Epidermal melanocyte (primary cell): ENCODE data around the gene FBLN5.

Experiments used
- DNase-seq: peaks from one replicate; pipeline ENCODE4 v3.0.0; 2011; ENCODE audit warnings: low spot score; ENCODE audit not compliant: insufficient read length

The FBLN5 gene

DNA sequence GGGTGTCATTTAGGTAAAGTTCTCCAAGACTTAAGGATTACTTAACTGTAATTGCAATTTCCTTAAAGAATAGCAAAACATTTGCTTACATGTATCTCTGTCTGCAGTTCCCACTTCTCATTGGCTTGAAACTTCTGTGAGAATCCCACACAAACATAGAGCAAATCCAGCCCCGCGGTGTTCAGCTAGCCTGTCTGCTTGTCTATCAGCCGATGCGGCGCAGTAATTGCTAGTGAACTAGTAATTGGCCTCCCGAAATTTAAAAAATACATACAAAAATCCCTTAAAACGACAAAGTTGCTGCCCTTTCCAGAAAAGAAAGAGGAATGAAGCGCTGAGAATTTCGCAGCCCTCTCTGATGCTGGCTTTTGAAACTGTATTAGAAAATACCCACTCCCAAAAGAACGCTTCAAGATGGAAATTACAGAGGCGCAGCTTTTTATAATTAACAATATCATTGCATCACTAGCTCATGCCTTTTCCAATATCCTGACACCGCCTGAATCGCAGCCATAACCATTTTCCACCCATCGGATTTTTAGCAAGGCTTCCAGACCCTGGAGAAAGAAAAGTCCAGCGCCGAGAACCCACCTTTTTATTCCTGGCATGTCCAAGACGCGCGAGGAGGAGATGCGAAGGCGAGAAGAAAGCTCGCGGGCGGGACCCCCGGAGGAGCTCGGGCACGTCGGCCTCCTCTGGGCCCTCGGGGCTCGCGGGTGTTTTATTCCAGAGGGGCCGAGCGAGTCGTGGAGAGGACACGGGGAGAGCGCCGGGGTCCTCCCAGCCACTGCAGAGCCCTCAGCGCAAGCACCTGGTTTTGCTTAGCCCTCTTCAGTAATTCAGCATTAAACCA, 646 bp downstream of the FBLN5 start:
- no peak for DNase-seq

DNA sequence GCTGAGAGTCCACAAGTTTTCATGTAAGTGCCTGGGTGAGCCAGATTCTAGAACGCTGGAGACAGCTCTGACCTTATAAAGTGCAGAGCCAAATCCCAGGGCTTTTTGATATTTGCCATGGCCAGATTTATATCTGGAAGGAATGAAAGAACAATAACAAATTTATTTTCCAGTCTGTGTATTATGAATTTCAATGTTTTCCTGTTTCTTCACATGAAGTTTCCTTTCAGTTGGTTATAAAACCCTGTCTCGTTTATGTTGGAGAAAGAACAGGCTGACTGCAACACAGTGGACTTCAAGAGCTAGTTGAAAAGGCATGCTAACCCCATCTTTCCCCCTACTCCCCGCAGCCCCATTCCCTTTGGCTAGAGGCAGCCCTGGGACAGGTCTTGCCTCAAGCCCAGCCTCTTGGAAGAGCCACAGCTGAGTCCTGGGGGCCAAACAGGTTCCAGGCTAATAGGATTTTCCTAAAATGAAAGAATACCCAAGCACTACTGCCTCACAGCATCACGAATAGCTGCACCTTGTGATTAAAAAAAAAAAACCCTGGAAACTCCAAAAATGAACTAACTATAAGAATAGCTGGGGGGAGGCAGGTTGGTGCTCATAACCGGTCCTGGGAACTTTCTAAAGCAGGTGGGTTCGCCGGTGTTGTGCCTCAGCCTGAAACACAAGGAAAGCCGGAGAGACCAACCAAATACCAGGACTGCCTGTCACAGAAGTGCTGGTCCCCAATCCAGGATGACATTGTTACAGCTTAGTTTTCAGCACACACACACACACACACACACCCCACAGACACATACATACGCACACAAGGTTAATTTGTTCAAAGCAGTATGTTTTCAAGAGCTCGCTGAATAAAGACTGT, 1.5 kb downstream of the FBLN5 start:
- no peak for DNase-seq

DNA sequence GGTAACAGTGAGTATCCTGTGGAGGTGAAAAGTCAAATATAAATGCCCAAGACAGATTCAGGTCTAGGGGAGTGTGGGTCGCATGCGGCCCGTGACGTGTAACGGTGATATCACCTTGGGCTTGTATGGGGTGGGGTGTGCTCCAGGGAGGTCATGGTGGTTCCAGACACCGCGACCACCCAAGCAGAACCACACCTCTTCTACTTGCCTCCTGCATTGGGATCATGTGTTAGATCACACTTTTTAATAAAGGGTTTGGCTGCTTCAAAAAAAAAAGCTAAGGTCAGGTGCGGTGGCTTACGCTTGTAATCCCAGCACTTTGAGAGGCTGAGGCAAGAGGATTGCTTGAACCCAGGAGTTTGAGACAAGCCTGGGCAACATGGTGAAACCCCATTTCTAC, 4.5 kb downstream of the FBLN5 start:
- DNase-seq, result no peak

DNA sequence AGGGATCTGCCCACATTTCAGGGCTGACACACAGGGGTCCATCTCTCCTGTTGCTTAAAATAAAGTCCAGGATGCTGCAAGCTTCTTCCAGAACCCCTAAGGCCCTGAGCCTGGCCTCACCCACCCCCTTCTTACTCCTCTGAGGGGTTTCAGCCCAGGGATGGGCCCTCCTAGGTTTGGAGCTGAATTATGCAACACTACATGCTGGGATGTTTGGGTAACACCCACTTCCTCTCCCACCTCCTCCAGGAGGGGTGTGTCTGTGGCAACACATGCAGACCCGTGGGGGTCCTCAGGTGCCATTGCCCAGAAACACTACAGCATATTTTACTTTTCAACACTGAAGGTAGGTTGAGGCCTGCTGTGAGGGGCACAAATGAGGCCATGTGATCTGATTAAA, 5.4 kb downstream of the FBLN5 start:
- no peak for DNase-seq

DNA sequence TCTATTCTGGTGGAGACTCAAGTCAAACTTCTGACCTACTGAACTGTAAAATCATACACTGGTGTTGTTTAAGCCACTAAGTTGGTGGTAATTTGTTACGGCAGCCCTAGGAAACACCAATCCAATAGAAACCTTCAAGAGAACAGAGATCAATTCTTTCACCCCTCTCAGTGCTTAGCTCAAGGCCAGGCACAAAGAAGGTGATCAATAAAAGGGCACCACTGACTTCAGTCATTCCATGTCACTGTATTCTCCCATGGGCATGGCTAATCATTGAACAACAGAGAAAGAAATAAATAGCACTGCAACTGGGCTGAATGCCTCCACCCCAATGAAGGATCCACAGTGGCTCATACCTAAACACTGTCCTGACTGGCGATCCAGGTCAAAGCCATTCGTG, 7.3 kb downstream of the FBLN5 start:
- DNase-seq, result no peak

DNA sequence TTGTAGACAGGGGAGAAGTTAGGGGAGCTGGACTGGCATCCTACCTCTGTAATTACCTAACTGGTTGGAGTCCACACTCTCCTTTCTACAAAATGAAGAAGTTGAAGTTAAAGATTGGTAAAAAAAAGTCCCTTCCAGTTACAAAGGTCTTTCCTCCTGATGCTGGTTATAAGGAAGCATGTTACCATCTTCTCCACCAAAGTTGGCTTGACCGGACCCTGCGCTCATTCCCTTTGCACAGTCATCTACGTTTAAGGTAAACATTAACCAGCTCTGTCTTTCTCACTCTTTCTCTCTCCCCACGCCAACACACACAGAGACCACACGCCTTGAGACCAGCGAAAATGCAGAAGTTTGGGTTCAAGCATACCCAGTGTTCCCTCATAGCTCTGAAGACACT, 11.9 kb downstream of the FBLN5 start:
- no peak for DNase-seq

DNA sequence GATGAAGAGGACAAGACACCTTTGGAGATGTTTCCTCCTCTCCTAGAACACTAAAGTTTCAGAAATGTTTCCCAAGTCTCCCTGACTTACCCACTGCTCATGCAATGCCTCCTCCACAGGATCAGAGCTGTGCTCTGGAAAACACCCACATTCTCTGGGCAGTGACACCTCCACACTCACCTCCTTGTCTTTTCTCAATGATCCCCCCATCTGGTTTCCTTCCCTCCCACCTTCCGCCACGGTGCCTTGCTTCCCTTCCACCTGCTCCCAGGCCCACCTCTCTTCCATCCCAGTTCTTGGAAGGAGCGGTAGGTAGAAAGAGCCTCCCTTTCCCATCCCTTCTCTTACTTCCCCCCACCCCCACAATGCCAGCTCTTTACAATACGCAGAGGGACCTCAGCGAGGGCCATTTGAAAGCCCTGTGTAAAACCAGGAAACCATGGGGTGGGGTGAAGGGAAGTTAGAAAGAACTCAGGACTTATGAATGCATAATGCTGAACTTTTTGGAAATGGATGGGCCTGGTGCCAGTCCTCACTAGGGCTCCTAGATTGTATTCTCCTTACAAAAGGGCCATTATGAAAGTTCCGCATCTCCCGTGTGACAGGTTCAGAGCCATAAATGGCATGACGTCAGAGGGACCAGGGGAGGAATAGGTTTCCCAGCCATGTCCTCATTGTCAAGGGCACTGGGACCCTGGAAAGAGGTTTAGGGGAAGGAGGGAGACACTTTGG, 12.8 kb downstream of the FBLN5 start:
- no peak for DNase-seq

DNA sequence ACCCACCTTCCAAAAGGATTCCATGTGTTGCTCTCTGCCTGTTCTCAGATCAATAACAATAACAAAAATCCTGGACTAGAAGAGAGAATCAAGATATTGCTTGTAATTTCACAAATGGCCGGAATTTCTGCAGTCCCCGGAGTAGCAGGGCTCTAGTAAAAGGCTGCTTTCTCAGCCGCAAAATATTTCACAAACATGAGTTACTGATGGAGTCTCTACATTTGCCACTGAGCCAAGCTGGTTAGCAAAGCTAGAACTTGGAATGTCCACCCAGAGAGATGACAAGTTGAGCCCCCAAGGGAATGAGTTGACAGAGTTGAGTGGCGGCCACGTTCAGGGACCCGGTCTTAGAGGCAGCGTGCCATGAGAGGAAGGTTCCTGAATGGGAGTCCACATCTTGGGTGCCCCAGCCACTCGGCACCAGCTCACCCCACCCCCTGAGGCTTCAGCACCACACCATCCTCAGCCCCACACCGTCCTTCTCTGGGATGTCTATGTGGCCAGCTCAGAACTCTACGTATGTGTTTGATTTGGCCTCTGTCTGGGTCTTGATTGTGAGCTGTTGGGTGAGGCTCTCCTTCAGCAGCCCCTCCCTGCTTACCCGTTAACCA, 15.9 kb downstream of the FBLN5 start:
- no peak for DNase-seq

DNA sequence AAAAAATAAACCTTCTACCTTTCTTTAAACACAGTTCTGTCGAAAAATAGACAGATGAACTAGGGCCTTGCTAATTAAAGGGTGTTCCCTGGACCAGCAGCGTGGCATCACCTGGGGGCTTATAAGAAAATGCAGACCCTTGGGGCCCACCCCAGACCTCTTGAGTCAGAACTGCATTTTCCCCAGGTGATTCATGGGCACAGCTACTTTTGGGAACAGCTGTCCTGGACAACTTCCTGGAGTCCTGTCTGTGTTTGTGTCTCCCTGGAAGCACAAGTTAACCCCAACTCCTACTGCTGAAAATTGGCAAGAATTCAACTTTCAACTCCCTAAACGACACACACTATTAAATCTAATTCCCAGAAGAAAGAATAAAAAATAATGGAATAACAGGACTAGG, 17.8 kb downstream of the FBLN5 start:
- no peak for DNase-seq

DNA sequence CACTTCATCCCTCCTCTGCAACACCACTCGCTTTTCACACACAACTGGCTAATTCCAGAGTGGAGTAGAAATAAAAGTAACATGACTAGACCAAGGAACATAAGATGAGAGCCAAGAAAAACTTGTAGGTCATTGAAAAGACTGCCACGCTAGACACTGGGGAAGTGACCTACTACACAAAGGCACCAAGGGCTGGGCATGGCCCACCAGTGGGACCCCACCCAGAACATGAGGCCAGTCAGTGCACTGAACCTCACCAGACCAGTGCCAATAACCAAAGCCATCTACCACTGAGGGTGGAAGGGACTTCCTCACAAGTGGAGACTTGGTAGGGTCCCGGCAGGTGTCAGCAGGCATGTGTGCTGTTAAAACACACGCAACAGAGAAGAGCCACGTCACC, 19.7 kb downstream of the FBLN5 start:
- no peak for DNase-seq

DNA sequence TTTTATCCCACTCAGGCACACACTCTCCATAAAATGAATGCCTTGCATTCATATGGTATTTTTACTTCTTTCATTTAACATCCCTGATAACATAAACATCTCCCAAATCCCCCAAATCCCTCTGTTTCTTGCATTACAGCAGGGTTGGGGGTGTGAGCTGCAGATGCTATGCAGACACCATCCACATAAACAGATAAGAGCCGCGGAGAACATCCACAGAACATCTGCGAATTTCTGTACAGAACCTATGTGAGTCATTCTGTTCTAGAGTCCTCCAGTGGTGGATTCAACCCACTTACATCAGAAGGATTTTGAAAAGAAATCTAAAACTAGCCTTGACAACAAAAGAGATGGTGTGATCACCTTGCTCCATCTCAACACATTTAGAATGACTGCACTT, 20.3 kb downstream of the FBLN5 start:
- no peak for DNase-seq

DNA sequence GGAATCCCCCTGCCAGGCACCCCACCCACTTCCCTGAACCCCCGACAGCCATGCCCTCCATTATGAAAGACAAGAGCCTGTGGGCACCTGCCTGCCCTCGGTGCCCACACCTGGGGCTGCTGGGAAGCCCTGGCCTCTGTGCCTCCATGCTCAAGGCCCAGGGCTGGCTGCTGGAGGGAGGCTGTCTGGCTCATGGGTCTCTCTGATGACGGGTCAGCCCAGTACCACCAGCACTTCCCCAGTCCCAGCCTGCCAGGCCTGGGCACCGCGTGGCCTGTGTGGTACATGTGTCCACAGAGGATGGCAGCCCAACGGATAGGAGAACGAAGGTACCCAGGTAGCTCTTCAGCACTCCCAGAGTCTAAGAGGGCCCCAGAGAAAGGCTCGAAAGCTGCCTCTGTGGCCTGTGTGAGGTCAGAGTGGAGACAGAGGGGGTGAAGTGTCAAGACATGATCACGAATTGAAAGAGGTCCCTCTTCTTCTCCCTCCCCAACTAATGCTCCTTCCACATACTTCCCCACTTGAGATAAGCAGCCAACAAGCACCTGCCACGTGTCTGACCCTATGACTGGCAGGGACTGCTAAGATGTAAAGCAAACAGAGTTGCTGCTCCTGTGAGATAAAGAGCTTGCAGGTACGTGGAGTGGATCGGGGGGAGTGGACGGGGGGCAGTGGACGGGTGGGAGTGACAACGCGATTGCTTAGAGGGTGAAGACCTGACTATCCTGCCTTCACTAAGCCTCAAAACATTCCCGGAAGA, 21.2 kb downstream of the FBLN5 start:
- no peak for DNase-seq

DNA sequence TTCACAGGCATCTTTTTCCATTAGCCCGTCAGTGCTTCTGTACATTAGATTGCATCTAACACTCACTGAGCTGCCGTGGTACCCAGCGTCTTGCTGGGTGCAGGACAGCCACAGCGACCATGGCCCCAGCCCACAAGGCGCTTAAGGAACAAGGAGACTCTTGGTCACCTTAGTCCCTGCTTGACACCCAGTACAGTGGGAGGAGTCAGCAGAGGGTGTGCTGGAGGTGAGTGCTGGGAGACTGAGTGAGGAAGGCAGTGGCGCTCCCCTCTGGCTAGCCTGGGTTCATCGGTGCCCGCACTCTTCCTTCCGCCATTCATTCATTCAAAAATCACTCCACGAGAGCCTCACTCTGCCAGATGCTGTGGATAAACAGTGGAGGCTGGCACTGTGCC, 21.8 kb downstream of the FBLN5 start:
- DNase-seq, result no peak

DNA sequence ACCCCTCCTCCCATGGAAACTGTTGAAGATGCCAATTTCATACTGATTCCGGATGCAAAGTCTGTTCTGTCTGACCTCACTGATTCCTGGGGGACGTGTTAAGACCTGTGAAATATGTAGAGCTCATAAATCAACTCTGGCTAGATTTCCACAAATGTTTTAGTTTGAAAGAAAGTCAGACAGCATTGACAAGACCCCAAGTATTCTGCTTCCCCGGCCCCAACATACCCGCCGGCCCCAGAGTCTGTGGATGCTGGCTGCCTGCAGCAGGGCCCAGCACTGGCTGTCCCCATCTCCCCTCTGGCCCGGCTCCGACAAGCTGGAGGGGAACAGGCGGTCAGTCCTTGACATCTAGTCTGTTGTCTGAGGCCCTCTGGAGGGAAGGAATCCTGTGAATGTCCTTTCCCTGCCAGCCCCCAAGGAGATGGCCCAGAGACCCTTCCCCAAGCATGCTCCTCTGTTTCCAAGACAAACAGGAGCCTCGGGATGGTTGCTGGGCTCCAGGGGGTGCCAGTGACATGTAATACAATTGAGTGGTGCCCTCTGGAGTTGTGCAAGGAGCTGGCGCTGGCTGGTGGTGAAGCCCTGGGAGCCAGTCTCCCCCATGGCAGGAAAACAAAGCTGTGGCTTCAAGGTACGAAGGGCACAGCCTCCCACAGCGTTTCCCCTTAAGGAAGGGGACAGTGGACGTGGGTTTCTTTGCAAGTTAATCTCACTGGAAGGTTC, 22.3 kb downstream of the FBLN5 start:
- no peak for DNase-seq

DNA sequence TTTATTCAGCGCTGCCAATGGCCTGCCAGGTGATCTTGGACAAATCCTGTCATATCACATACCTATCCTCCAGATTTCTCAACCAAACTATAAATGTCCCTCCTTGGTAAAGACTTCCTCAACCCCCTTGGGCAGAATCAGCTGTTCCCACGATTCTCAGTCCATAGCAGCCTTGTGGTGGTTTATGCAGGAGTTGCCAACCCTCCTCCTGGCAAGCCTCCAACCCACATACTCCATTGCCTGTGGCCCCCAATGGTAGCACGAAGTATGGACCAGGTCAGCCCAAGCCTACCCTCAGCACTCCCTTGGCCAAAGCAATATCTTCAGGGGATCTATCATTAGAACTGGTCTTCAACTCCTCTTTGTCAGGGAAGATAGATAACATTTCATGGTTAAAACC, 27.0 kb downstream of the FBLN5 start:
- DNase-seq, result no peak

DNA sequence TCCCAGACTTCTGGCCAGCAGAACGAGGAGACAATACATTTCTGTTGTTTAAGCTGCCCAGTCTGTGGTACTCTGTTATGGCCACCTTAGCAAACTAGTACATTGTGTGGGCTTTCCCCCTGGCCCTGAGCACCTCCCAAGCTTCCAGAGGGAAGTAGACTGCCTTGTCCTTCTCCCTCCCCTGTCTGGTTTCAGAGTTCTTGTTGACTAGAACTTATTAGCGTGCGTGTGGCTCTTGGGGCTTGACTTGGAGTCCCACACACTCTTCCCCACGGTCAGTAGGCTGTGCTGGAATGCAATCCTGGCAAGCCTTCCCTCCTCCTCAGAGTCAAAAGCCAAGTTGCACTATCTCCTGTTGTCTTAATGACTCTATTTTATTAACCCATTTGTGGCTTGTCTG, 27.7 kb downstream of the FBLN5 start:
- DNase-seq, result no peak

DNA sequence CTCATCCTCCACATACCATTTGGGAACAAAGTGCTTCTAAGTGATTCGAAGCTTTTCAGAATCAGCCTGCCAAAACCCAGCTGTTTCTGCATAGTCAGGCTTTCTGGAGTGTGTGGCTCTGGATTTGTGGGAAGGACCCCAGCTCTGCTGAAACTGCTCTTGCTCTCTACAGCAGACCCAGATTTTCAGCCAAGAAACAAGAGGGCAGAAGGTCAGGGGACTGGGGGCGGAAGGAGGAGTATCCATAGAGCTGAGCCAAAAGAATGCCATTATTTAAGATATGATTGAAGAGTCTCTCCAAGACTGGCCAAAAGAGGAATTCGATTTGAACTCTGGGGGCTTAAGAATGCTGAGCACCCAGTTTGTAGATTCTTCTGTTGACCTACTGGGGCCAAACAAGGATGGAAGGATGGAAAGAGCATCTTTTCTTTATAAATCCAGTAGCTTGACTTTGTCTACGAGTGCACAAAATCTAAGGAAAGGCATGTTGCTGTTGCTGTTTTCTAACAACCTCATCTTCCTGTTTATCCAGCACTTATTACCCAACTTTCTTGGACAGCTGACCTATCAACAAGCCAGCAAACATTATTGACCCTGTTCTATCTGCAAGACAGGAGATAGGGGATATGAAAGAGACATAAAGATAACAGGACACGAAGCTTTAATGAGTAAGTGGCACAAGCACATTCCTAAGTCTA, 29.2 kb downstream of the FBLN5 start:
- no peak for DNase-seq

DNA sequence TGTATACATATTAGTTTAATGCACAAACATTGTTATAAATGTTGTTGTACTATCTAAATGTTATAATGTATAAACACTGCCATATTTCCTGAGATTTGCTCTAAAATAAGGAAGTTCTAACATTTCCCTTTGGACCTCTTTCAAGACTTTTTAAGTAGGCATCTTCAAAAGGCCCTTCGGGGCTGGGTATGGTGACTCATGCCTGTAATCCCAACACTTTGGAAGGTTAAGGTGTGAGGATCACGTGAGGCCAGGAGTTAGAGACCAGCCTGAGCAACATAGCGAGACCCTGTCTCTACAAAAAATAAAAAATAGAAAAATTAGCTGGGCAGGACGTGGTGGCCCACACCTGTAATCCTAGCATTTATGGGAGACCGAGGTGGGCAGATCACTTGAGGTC, 35.5 kb downstream of the FBLN5 start:
- no peak for DNase-seq

DNA sequence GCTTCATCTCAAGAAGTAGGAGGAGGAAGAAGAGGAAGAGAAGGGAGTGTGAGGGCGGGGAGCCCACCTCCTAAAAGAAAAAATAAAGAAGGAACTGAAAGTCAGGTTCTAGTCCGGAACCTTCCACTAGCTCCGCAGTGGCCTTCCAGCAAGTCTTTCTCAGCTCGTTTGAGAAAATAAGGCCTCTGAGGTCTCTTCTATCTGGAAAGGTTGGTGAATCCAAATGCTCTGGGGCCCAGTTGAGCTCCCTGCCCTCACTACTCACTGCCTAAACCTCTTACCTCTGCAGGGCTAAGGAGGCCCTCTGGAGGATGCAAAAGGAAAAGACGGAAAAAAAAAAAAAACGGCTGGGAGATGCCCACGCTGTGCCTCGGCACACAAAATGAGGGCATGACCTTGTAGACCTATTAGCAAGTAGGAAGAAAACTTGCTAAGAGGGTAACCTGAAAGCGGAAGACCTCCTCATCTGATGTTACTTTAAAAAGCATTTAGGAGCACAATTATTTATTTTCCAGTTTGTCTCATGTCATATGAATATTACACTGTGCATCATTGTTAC, 35.9 kb downstream of the FBLN5 start:
- no peak for DNase-seq
